Stimulated activated effector memory CD8-positive, alpha-beta T cell treated with anti-CD3 and anti-CD28 coated beads, Interleukin-12 subunit alpha, Interleukin-12 subunit beta, amount 100 ng/mL, for 72 hours (primary cell): ENCODE measurements around the gene DQX1.
"Not testable (repeated sequence)": the region's sequence is repeated elsewhere in the genome, so short reads cannot be mapped to it uniquely, and the experiment has no call there.

Experiments used
- ATAC-seq: fragments of 150-1000 bp; cut with Tn5 transposase; 2 replicates; pipeline ENCODE4 v1.10.0; 2021
- DNase-seq, 2 donors: peaks; one replicate each; pipeline ENCODE4 v3.0.0; 2021 to 2022; ENCODE audit warnings: low spot score in 2 of 2
- H3K27ac Mint-ChIP-seq: one replicate; pipeline ENCODE4 v1.8.0; 2022; ENCODE audit warnings: mild to moderate bottlenecking, mixed read lengths
- H3K36me3 Mint-ChIP-seq: one replicate; pipeline ENCODE4 v1.8.0; 2022; ENCODE audit warnings: mild to moderate bottlenecking, mixed read lengths
- H3K4me1 Mint-ChIP-seq: one replicate; pipeline ENCODE4 v1.8.0; 2022; ENCODE audit warnings: mixed read lengths
- H3K4me3 Mint-ChIP-seq: one replicate; pipeline ENCODE4 v1.8.0; 2022; ENCODE audit warnings: mild to moderate bottlenecking, mixed read lengths
- H3K9me3 Mint-ChIP-seq: one replicate; pipeline ENCODE4 v1.8.0; 2022; ENCODE audit warnings: mixed read lengths

Gene DQX1, protein sequence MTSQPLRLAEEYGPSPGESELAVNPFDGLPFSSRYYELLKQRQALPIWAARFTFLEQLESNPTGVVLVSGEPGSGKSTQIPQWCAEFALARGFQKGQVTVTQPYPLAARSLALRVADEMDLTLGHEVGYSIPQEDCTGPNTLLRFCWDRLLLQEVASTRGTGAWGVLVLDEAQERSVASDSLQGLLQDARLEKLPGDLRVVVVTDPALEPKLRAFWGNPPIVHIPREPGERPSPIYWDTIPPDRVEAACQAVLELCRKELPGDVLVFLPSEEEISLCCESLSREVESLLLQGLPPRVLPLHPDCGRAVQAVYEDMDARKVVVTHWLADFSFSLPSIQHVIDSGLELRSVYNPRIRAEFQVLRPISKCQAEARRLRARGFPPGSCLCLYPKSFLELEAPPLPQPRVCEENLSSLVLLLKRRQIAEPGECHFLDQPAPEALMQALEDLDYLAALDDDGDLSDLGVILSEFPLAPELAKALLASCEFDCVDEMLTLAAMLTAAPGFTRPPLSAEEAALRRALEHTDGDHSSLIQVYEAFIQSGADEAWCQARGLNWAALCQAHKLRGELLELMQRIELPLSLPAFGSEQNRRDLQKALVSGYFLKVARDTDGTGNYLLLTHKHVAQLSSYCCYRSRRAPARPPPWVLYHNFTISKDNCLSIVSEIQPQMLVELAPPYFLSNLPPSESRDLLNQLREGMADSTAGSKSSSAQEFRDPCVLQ

DNA sequence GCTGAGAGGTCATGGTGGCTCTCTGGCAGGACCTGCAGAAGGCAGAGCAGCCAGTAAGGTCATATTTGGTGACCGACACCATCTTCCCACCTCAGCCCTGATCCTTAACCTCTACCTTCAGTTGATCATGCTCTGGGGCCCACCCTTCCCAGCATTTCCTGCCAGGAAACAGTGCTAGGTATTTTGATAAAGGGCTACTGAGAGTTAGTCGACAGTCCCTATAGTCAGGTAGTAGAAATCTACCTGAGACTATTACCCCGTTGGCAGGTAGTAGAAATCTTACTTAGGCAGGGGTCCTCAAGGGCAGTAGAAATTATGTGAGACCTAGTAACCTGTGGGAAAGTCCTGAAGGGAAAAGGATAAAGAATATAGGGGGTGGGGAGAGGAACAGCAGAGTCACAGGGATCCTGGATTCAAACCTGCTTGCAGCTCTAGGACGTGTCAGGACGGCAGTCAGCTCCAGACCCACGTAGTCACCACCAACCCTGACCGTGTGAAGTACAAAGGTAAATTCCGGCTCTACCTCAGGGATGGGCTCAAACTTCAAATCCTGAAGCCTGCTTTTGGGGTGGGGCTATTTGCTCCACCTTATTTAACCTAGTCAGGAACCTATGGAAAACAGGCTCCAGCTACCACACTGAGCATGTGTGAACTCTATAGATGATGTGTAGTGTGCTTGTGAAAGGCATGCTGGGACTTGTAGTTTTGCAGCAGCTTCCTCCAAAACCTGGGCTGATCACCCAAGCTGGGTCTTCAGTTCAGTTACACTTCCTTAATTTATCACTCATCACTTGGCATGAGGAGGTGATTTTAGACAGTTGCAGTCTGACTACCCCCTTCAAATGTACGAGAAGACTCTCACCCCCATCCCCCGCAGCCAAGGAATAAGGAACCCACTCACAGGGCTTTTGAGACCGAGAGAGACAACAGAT lies at the start of gene DQX1:
DQX1 (minus strand) TSS at position 515 of the 932 bp plus-strand sequence; CDS start at position 13, 502 bp downstream.
- peaks cover 58% of the 10 kb centered on the region for H3K36me3 Mint-ChIP-seq
- no peak for DNase-seq
- H3K27ac Mint-ChIP-seq, result no peak within 1 kb of the TSS
- peak within 1 kb of the TSS; percentile 98 for H3K4me3 Mint-ChIP-seq
- no peaks in the 10 kb centered on the region for H3K9me3 Mint-ChIP-seq
- ATAC-seq, result no peak
- peaks cover 32% of the 10 kb centered on the region for H3K4me1 Mint-ChIP-seq

- Mint-ChIP-seq H3K36me3 (no peaks in the 10 kb centered on the region), H3K4me3 (no peak overlapping the region), H3K4me1 (peaks cover 20% of the 10 kb centered on the region), H3K27ac (no peak overlapping the region), H3K9me3 (peaks cover 3% of the 10 kb centered on the region)
- DNase-seq, result no peak
- no peak for ATAC-seq
Observed at GRCh38 chr2:74575320-74575719, 49.3 kb upstream of the DQX1 start.

DNA sequence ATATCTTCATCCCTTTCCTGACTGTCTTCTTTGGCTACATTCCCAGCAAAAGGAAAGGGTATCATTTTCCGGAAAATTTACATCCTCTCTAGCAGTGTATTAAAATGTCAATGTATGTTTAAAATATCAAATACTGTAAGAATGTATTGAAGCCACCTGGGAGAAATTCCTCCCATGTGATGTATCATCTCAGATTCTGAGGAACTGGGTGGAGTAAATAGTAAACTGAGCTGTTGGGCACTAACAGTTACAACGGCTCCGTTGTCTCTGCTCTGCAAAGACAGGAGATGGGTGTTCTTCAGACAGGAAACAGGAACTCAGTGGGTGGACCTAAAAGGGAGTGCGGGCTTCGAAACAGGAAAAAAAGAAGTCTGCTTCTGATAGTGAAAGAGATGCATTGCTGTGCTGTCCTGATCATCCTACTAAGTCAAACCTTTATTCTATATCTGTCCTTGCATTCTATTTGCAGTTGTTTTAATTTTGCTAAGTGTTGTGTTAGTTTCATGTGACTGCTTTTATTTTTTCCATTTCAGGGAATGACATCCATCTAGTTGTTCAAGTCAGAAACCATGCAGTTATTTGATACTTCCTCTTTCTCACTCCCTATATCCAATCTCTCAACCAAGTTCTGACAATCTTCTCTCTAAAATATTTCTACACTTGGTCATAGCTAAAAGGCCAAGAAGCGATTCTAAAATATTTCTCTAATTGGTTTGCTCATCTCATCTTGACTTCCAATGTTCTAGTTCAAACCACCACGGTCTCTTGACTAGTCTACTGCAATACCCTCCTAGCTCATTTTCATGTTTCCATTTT lies 47.9 kb upstream of the DQX1 start:
- ATAC-seq (peak; percentile 42), DNase-seq (no peak)
- peak overlapping the region; percentile 62 for H3K27ac Mint-ChIP-seq
- H3K9me3 Mint-ChIP-seq, result peaks cover 3% of the 10 kb centered on the region
- H3K36me3 Mint-ChIP-seq, result no peaks in the 10 kb centered on the region
- peak overlapping the region; percentile 29 for H3K4me3 Mint-ChIP-seq
- H3K4me1 Mint-ChIP-seq, result peaks cover 20% of the 10 kb centered on the region

GRCh38 chr2:74572178-74572925 lies 46.3 kb upstream of the DQX1 start:
- Mint-ChIP-seq H3K9me3 (peaks cover 3% of the 10 kb centered on the region), H3K27ac (no peak overlapping the region), H3K4me1 (peaks cover 23% of the 10 kb centered on the region)

GRCh38 chr2:74571058-74571457 lies 45.0 kb upstream of the DQX1 start:
- H3K36me3 Mint-ChIP-seq, result no peaks in the 10 kb centered on the region
- peaks cover 30% of the 10 kb centered on the region for H3K4me1 Mint-ChIP-seq
- ATAC-seq, result peak; percentile 97
- no peak for DNase-seq
- H3K9me3 Mint-ChIP-seq, result peaks cover 3% of the 10 kb centered on the region
- H3K4me3 Mint-ChIP-seq, result no peak overlapping the region
- no peak overlapping the region for H3K27ac Mint-ChIP-seq

More at GRCh38 chr2:74572178-74572925, 46.3 kb upstream of the DQX1 start:
- H3K36me3 Mint-ChIP-seq, result no peaks in the 10 kb centered on the region
- DNase-seq (no peak), ATAC-seq (no peak)
- no peak overlapping the region for H3K4me3 Mint-ChIP-seq

GRCh38 chr2:74569686-74570085 lies 43.7 kb upstream of the DQX1 start:
- Mint-ChIP-seq H3K9me3 (peaks cover 3% of the 10 kb centered on the region), H3K36me3 (no peaks in the 10 kb centered on the region), H3K27ac (no peak overlapping the region), H3K4me1 (peaks cover 32% of the 10 kb centered on the region), H3K4me3 (no peak overlapping the region)
- ATAC-seq (no peak), DNase-seq (no peak)

- H3K9me3 Mint-ChIP-seq, result no peaks in the 10 kb centered on the region
- no peak overlapping the region for H3K4me3 Mint-ChIP-seq
- no peak for ATAC-seq
- DNase-seq, result no peak
- H3K4me1 Mint-ChIP-seq, result peaks cover 20% of the 10 kb centered on the region
- H3K36me3 Mint-ChIP-seq, result no peaks in the 10 kb centered on the region
- H3K27ac Mint-ChIP-seq, result no peak overlapping the region
Observed at GRCh38 chr2:74567881-74568280, 41.9 kb upstream of the DQX1 start.

GRCh38 chr2:74566754-74567085 lies 40.7 kb upstream of the DQX1 start:
- Mint-ChIP-seq H3K4me3 (peak overlapping the region; percentile 19), H3K9me3 (no peaks in the 10 kb centered on the region), H3K27ac (no peak overlapping the region), H3K4me1 (peaks cover 31% of the 10 kb centered on the region), H3K36me3 (no peaks in the 10 kb centered on the region)
- DNase-seq (no peak), ATAC-seq (peak; percentile 60)

DNA sequence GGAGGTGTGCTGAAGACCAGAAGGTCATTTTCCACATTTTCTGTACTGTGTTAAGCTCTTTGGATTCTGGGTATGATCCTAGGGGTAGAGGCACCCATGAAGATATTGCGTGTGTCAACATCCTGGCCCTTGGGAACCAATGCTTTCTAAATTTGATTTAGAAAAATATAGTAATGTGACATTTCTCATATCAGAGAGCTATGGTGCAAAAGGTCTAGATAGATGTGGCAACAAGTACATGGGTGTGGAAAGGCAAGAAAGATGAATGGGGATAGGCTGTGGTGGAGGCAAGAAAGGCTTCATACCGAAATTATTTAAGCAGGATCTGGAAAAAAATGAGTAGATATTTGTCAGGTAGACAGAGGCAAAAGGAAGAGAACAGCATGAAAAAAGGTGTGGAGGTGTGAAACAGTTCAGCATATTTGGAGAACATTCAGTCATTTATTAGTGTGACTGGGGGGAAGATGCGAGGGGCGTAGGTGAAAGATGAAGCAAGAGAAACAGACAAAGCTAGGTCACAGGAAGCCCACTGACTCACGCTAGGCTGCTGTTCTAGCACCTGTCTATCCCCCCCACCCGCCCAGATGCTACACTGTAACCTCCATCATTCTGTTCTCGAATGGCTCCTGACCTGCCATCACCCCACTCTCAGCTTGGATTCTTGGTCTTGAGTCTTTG lies 40.2 kb upstream of the DQX1 start:
- no peak overlapping the region for H3K27ac Mint-ChIP-seq
- H3K9me3 Mint-ChIP-seq, result no peaks in the 10 kb centered on the region
- H3K36me3 Mint-ChIP-seq, result no peaks in the 10 kb centered on the region
- peak overlapping the region; percentile 19 for H3K4me3 Mint-ChIP-seq
- H3K4me1 Mint-ChIP-seq, result peaks cover 34% of the 10 kb centered on the region
- no peak for DNase-seq
- no peak for ATAC-seq

DNA sequence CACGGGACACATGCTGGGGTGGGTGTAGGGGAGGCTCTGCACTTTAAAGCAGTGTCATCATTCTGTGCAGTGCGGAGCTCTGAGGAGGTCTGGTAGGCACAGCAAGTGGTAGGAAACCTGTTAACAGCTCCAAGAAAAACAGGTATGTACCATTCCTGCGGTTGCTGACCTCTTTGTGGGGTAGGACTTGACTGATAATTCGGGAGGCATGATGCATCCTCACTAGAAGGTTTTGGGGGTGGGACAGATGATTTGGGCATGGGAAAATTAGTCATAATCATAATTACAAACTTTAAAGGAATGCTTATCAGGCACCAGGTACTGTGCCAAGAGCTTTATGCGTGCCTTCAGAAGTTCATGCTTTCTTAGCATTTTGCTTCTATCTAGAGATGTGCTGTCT lies 38.2 kb upstream of the DQX1 start:
- no peak for DNase-seq
- ATAC-seq, result no peak
- H3K27ac Mint-ChIP-seq, result no peak overlapping the region
- no peaks in the 10 kb centered on the region for H3K9me3 Mint-ChIP-seq
- H3K4me3 Mint-ChIP-seq, result no peak overlapping the region
- H3K36me3 Mint-ChIP-seq, result no peaks in the 10 kb centered on the region
- peaks cover 42% of the 10 kb centered on the region for H3K4me1 Mint-ChIP-seq

GRCh38 chr2:74562126-74562775 lies 36.2 kb upstream of the DQX1 start:
- peaks cover 34% of the 10 kb centered on the region for H3K4me1 Mint-ChIP-seq
- peaks cover 3% of the 10 kb centered on the region for H3K36me3 Mint-ChIP-seq
- no peak for ATAC-seq
- H3K9me3 Mint-ChIP-seq, result no peaks in the 10 kb centered on the region
- H3K4me3 Mint-ChIP-seq, result no peak overlapping the region
- no peak for DNase-seq
- peak overlapping the region; percentile 3 for H3K27ac Mint-ChIP-seq

- H3K4me3 Mint-ChIP-seq, ATAC-seq, DNase-seq, H3K9me3 Mint-ChIP-seq: not testable (repeated sequence)
- Mint-ChIP-seq H3K4me1 (peaks cover 30% of the 10 kb centered on the region), H3K27ac (peak overlapping the region; percentile 82), H3K36me3 (peaks cover 15% of the 10 kb centered on the region)
Observed at GRCh38 chr2:74561022-74561421, 35.0 kb upstream of the DQX1 start.

- Mint-ChIP-seq H3K9me3 (no peaks in the 10 kb centered on the region), H3K36me3 (peaks cover 15% of the 10 kb centered on the region), H3K4me1 (peaks cover 30% of the 10 kb centered on the region), H3K27ac (peak overlapping the region; percentile 82), H3K4me3 (no peak overlapping the region)
- ATAC-seq, result no peak
- DNase-seq, result no peak
Observed at GRCh38 chr2:74560591-74560990, 34.6 kb upstream of the DQX1 start.
